GM23338 (cell line): ENCODE data around the gene CYSTM1. TPM values are rescaled to one million over a fixed set of nuclear protein-coding genes. Genes with fewer than 3 reads are reported as not detected.

Experiments used
- ATAC-seq: fragments of 200-7000 bp; cut with Tn5 transposase; 3 replicates; pipeline ENCODE4 v1.9.1; 2020
- DNase-seq: peaks from one replicate; pipeline ENCODE4 v3.0.0-alpha.2; 2015; ENCODE audit warnings: low spot score
- H2AFZ ChIP-seq: fragments of 200-600 bp; sonication (generic); 2 replicates; pipeline ENCODE4 v1.8.0; 2016; ENCODE audit warnings: antibody characterized with exemption, mild to moderate bottlenecking, moderate library complexity
- H3F3A ChIP-seq: fragments of 200-600 bp; sonication (generic); replicated peaks from 2 replicates; pipeline ENCODE4 v1.8.0; 2017; ENCODE audit warnings: antibody characterized with exemption, mixed run types, low read depth
- H3K27ac ChIP-seq: fragments of 200-600 bp; sonication (generic); 2 replicates; pipeline ENCODE4 v1.6.1; 2016; ENCODE audit warnings: low read depth
- H3K27me3 ChIP-seq: fragments of 200-600 bp; sonication (generic); 2 replicates; pipeline ENCODE4 v1.8.0; 2016; ENCODE audit warnings: mild to moderate bottlenecking, mixed run types, moderate library complexity; ENCODE audit not compliant: insufficient read depth
- H3K36me3 ChIP-seq: fragments of 200-600 bp; sonication (generic); 2 replicates; pipeline ENCODE4 v1.8.0; 2016; ENCODE audit warnings: mild to moderate bottlenecking; ENCODE audit not compliant: insufficient read depth
- H3K4me1 ChIP-seq: fragments of 200-600 bp; sonication (generic); 2 replicates; pipeline ENCODE4 v1.8.0; 2016; ENCODE audit warnings: mild to moderate bottlenecking, moderate library complexity; ENCODE audit not compliant: insufficient read depth
- H3K4me2 ChIP-seq: fragments of 200-600 bp; sonication (generic); 2 replicates; pipeline ENCODE4 v1.7.1; 2017; ENCODE audit warnings: mixed run types
- H3K4me3 ChIP-seq: fragments of 200-600 bp; sonication (generic); 2 replicates; pipeline ENCODE4 v1.6.1; 2016; ENCODE audit warnings: mixed run types
- H3K79me2 ChIP-seq: fragments of 200-600 bp; sonication (generic); replicated peaks from 2 replicates; pipeline ENCODE4 v1.8.0; 2017; ENCODE audit warnings: mild to moderate bottlenecking; ENCODE audit not compliant: insufficient read depth
- H3K9me2 ChIP-seq: fragments of 200-600 bp; sonication (generic); 2 replicates; pipeline ENCODE4 v1.8.0; 2017; ENCODE audit not compliant: insufficient read depth
- H4K20me1 ChIP-seq: fragments of 200-600 bp; sonication (generic); replicated peaks from 2 replicates; pipeline ENCODE4 v1.8.0; 2017; ENCODE audit warnings: mild to moderate bottlenecking; ENCODE audit not compliant: insufficient read depth
- H3K27ac Mint-ChIP-seq: 2 replicates; pipeline ENCODE4 v1.8.0; 2020; ENCODE audit warnings: inconsistent platforms, mild to moderate bottlenecking, moderate library complexity, mixed read lengths
- H3K27me3 Mint-ChIP-seq: 3 replicates; pipeline ENCODE4 v1.8.0; 2022; ENCODE audit warnings: low read depth, mild to moderate bottlenecking, moderate library complexity, mixed read lengths, inconsistent platforms; ENCODE audit not compliant: insufficient read depth, poor library complexity
- H3K36me3 Mint-ChIP-seq: 3 replicates; pipeline ENCODE4 v1.8.0; 2021; ENCODE audit warnings: low read depth, mild to moderate bottlenecking, inconsistent platforms, moderate library complexity, mixed read lengths
- H3K4me1 Mint-ChIP-seq: 3 replicates; pipeline ENCODE4 v1.8.0; 2020; ENCODE audit warnings: mild to moderate bottlenecking, inconsistent platforms, mixed read lengths
- H3K4me3 Mint-ChIP-seq: 3 replicates; pipeline ENCODE4 v1.8.0; 2021; ENCODE audit warnings: moderate library complexity, mild to moderate bottlenecking, inconsistent platforms, mixed read lengths
- H3K9me3 Mint-ChIP-seq: 3 replicates; pipeline ENCODE4 v1.8.0; 2020; ENCODE audit warnings: moderate library complexity, mild to moderate bottlenecking, inconsistent platforms, mixed read lengths
- CREB1 ChIP-seq: fragments of 250-450 bp; sonication (Bioruptor Pico); IDR thresholded peaks from 2 replicates; pipeline ENCODE4 v1.5.0; 2020; ENCODE audit warnings: low read depth, mild to moderate bottlenecking, moderate library complexity
- CTCF ChIP-seq, 2 experiments: fragments of 200-600 bp in 1 of 2; sonication (generic) in 1 of 2; conservative IDR thresholded peaks; 2 replicates each; pipeline versions ENCODE4 v1.5.1 to v1.6.1; 2016 to 2017; ENCODE audit warnings: antibody characterized with exemption in 2 of 2, low read depth in 2 of 2, mild to moderate bottlenecking in 2 of 2, moderate library complexity in 1 of 2
- ZNF462 ChIP-seq: fragments of 250-450 bp; sonication (Bioruptor Pico); IDR thresholded peaks from 2 replicates; pipeline ENCODE4 v1.5.0; 2020; ENCODE audit warnings: mild to moderate bottlenecking, moderate library complexity
- polyA plus RNA-seq: library from polyadenylated mRNA; unstranded; fragments of >200 nt; fragmentation: Nextera tagmentation; extraction: Ambion mirVana; gene quantifications from 2 replicates; pipeline ENCODE4 v1.2.1, GENCODE V29; 2016
- total RNA-seq: library from RNA; depleted of rRNA; stranded (reverse); fragments of >200 nt; shearing (Covaris generic); gene quantifications from 2 replicates; pipeline ENCODE4 v1.2.3, GENCODE V29; 2014
- TF ChIP-seq, protein P1 (sequence below): IDR thresholded peaks from one replicate; pipeline ENCODE4 v1.6.1; 2018; ENCODE audit warnings: antibody characterized with exemption; ENCODE audit not compliant: unreplicated experiment

Gene CYSTM1
- total and polyA plus RNA-seq, 2 experiments from 2014 or later = 14.4 to 46.0 TPM

DNA sequence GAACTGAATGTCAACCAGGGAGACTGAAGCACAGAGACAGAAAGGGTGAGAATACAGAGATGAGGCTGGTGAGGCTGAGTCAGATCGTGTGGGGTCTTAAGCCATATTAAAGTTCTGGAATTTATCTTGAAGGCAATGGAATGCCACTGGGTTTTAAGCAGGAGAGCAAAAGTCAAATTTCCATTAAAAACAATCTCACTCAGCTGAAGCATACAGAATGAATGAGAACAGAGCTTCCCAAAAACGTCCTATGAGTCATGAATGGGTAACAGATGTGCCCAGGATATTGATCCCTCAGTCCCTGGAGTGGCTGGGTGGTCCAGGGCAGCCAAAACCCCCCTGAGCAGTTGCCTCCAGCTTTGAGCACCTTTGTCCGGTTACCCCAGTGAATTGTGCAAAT, 83.0 kb downstream of the CYSTM1 start (continued):
- TF ChIP-seq ZNF462 (CRISPR knock-in tag) (no peak), CREB1 (CRISPR knock-in tag) (no peak)

DNA sequence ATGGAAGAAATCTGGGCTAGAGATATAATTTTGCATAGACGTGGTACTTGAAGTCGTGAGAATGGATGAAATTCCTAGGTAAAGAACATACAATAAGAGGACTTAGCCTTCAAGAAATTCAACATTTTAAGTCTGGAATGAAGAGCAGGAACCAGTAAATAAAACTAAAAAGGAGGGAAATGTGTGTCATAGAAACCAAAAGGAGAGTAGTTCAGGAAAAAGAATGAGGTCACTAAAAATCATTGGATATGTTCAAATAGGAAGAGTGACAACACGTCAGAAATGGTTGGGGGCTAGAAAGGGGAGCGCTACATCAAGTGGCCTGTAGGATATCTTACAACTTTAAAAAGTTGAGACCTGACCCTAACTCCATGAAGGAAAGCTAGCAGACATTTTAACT, 83.9 kb downstream of the CYSTM1 start:
- H3F3A ChIP-seq = no peaks in the 10 kb centered on the region
- H3K9me2 ChIP-seq = no peaks in the 10 kb centered on the region
- Mint-ChIP-seq H3K27me3 (peaks cover 2% of the 10 kb centered on the region), H3K36me3 (peaks cover 21% of the 10 kb centered on the region), H3K27ac (peak overlapping the region; percentile 20; the same call in 1 of the 2 replicates), H3K9me3 (no peaks in the 10 kb centered on the region; the same call in 2 of the 3 replicates), H3K4me3 (no peak overlapping the region), H3K4me1 (peaks cover 17% of the 10 kb centered on the region)
- DNase-seq (no peak), ATAC-seq (no peak)
- H3K4me2 ChIP-seq = no peak overlapping the region
- H3K27ac ChIP-seq = peak overlapping the region; percentile 20
- peaks cover 9% of the 10 kb centered on the region for H3K4me1 ChIP-seq
- peaks cover 10% of the 10 kb centered on the region; the same call in 1 of the 2 replicates for H4K20me1 ChIP-seq
- no peak overlapping the region for H2AFZ ChIP-seq
- H3K36me3 ChIP-seq = no peaks in the 10 kb centered on the region
- peaks cover 52% of the 10 kb centered on the region for H3K79me2 ChIP-seq
- H3K4me3 ChIP-seq = no peak overlapping the region
- H3K27me3 ChIP-seq = no peaks in the 10 kb centered on the region
- TF ChIP-seq, protein P1, sequence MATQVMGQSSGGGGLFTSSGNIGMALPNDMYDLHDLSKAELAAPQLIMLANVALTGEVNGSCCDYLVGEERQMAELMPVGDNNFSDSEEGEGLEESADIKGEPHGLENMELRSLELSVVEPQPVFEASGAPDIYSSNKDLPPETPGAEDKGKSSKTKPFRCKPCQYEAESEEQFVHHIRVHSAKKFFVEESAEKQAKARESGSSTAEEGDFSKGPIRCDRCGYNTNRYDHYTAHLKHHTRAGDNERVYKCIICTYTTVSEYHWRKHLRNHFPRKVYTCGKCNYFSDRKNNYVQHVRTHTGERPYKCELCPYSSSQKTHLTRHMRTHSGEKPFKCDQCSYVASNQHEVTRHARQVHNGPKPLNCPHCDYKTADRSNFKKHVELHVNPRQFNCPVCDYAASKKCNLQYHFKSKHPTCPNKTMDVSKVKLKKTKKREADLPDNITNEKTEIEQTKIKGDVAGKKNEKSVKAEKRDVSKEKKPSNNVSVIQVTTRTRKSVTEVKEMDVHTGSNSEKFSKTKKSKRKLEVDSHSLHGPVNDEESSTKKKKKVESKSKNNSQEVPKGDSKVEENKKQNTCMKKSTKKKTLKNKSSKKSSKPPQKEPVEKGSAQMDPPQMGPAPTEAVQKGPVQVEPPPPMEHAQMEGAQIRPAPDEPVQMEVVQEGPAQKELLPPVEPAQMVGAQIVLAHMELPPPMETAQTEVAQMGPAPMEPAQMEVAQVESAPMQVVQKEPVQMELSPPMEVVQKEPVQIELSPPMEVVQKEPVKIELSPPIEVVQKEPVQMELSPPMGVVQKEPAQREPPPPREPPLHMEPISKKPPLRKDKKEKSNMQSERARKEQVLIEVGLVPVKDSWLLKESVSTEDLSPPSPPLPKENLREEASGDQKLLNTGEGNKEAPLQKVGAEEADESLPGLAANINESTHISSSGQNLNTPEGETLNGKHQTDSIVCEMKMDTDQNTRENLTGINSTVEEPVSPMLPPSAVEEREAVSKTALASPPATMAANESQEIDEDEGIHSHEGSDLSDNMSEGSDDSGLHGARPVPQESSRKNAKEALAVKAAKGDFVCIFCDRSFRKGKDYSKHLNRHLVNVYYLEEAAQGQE = no peak
- TF ChIP-seq CTCF (conservative IDR thresholded peaks at IDR 0.05; ENCODE audit: low read depth in 2 of 2) = no peak
